GM12891 (cell line): ENCODE data around the gene TNS1.

Experiments used
- POLR2A ChIP-seq: IDR thresholded peaks from 2 replicates; pipeline ENCODE4 v1.6.1; 2011; ENCODE audit warnings: low read depth, low read length, control low read depth
- POLR2AphosphoS5 ChIP-seq: IDR thresholded peaks from 2 replicates; pipeline ENCODE4 v1.6.1; 2011; ENCODE audit warnings: low read depth, low read length, control low read depth

DNA sequence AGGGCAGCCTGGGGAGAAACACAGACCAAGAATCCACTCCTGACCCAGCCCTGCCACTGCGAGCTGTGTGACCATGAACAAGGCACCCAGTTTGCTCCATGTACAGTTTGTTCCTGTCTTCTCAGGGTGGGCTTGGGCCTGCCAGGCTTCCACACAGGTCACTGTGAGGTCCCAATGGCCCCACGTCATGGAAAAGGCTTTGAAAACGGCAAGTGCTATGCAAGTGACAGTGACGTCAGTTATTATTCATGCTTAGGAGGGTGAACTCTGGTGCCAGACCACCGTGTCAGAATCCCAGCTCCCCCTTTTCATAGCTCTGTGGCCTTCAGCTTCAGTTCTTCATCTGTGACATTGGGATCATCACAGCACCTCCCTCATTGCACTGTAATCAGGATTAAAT is 87.1 kb downstream of the TNS1 start:
- no peak for TF ChIP-seq POLR2AphosphoS5
- no peak for TF ChIP-seq POLR2A
